Aorta (tissue), 5 donors: ENCODE data around the gene SS18L1. TPM values are rescaled to one million over a fixed set of nuclear protein-coding genes. Genes with fewer than 3 reads are reported as not detected.
"Not testable (repeated sequence)": the region's sequence is repeated elsewhere in the genome, so short reads cannot be mapped to it uniquely, and the experiment has no call there.

ENCODE experiments used
- ATAC-seq: fragments of 200-7000 bp; cut with Tn5 transposase; one replicate; pipeline ENCODE4 v1.9.1; 2022; ENCODE audit warnings: moderate library complexity; ENCODE audit not compliant: low FRiP score
- DNase-seq, 2 donors: peaks; one replicate each; pipeline ENCODE4 v3.0.0-alpha.2; 2020
- H3K27ac ChIP-seq, 2 donors: one replicate each; pipeline ENCODE4 v1.5.1; 2013; ENCODE audit warnings: low read length in 2 of 2, mild to moderate bottlenecking in 2 of 2, moderate library complexity in 2 of 2, control low read depth in 1 of 2, inconsistent platforms in 1 of 2, low read depth in 1 of 2
- H3K27me3 ChIP-seq, 2 donors: one replicate each; pipeline ENCODE4 v1.6.1; 2013; ENCODE audit warnings: control low read depth in 1 of 2, low read length in 1 of 2, mild to moderate bottlenecking in 1 of 2, moderate library complexity in 1 of 2; ENCODE audit not compliant: insufficient read depth in 2 of 2, control insufficient read depth in 1 of 2
- H3K36me3 ChIP-seq, 2 donors: one replicate each; pipeline ENCODE4 v1.6.1; 2013; ENCODE audit warnings: control low read depth in 1 of 2, low read length in 1 of 2, mild to moderate bottlenecking in 1 of 2; ENCODE audit not compliant: insufficient read depth in 2 of 2, control insufficient read depth in 1 of 2
- H3K4me1 ChIP-seq, 2 donors: one replicate each; pipeline ENCODE4 v1.6.1; 2013; ENCODE audit warnings: low read length in 2 of 2, control low read depth in 1 of 2, mild to moderate bottlenecking in 1 of 2, moderate library complexity in 1 of 2; ENCODE audit not compliant: insufficient read depth in 2 of 2, control insufficient read depth in 1 of 2
- H3K4me3 ChIP-seq, 2 donors: one replicate each; pipeline ENCODE4 v1.5.1; 2013; ENCODE audit warnings: low read length in 2 of 2, control low read depth in 1 of 2, mild to moderate bottlenecking in 1 of 2
- H3K9me3 ChIP-seq: one replicate; pipeline ENCODE4 v1.6.1; 2013; ENCODE audit warnings: mild to moderate bottlenecking, low read length; ENCODE audit not compliant: control insufficient read depth
- WGBS, 2 donors: extraction: QIAGEN DNeasy Blood & Tissue Kit; methylation state at CpG; one replicate each; pipeline ENCODE4 v1.1.7; 2013; 5-methylcytosine and 5-hydroxymethylcytosine counted together
- intact Hi-C, 2 donors: fragments of 100-400 bp; cut with DNase I; formaldehyde crosslinking; loops; one replicate each; pipeline versions ENCODE4 v1.14.2 to v1.15.0; 2022
- polyA plus RNA-seq, 2 donors: library from polyadenylated mRNA; stranded (reverse); fragments of 200-250 nt; gene quantifications; one replicate each; pipeline ENCODE4 v1.2.3, GENCODE V29; 2013
- total RNA-seq, 2 donors: library from RNA; stranded (reverse); fragmentation: NEBNext Ultra II Directional; extraction: Animal tissue kit (Norgen Biotek cat#: 25700); gene quantifications; one replicate each; pipeline ENCODE4 v1.2.1, GENCODE V29; 2021
- donor health status: healthy with polysubstance abuse.
- donor health status: Bipolar disorder and iron deficiency.
- donor health status: DM: no; HTN: no; CAD: no.
- donor health status: DM: no; HTN: no; CAD: no.
- donor health status: DM: yes; HTN: yes; CAD: no.

The SS18L1 gene
- total and polyA plus RNA-seq, 4 donors = 4.9 to 19.1 (median 11.1) TPM

DNA sequence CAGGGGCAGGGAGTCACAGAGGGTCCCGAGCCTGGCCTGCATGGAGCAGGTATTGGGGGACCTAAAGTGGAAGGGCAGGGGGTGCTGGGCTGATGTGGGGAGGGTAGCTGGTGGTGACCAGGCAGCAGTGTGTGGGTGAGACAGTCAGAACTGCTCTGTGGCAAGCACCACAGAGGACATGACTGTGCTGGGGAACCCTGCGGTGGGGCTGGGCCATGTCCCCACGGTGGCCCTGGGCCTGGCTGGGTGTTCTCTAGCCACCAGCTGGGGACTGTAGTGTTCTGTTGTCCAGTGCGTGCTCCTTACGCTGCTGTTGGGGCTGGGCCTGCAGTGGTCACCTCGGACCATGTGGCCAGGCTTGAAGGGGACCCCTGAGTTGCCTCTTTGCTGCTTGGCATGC lies 3.6 kb downstream of the SS18L1 start:
- ATAC-seq (no peak), DNase-seq (no peak)
- intact Hi-C loops = no loop called here
- H3K27ac ChIP-seq = no peak overlapping the region
- 96 to 98% methylated on average over 6 of the region's 6 CpGs for WGBS, 2 donors
- no peak overlapping the region for H3K4me3 ChIP-seq
- no peaks in the 10 kb centered on the region for H3K4me1 ChIP-seq
- no peaks in the 10 kb centered on the region for H3K9me3 ChIP-seq
- H3K36me3 ChIP-seq = no peaks in the 10 kb centered on the region
- H3K27me3 ChIP-seq = no peaks in the 10 kb centered on the region

DNA sequence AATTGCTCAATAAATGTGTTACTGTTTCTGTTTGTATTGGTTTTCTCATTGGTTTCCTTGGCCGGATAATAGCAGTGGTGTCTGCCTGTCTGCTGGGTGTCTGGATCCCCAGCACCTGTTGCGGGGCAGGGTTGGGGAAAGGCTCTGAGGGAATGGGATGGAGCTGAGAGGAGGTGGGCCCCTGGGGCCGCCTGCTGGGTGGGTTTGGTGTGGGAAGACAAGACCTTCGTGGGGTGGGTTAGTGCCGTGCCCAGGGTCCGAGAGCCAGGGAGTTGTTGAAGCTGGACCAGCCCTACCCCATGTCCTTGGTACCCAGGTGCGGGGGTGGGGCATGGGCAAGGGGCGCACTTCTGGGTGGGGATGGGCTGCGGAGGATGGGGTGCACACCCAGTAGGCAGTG lies 4.0 kb downstream of the SS18L1 start:
- WGBS, 2 donors = 96 to 99% methylated on average over 9 of the region's 9 CpGs
- Histone ChIP-seq H3K36me3 (no peaks in the 10 kb centered on the region), H3K27ac (no peak overlapping the region), H3K4me3 (no peak overlapping the region), H3K4me1 (no peaks in the 10 kb centered on the region), H3K27me3 (no peaks in the 10 kb centered on the region), H3K9me3 (no peaks in the 10 kb centered on the region)
- ATAC-seq (no peak), DNase-seq (no peak)
- intact Hi-C loops = no loop called here

DNA sequence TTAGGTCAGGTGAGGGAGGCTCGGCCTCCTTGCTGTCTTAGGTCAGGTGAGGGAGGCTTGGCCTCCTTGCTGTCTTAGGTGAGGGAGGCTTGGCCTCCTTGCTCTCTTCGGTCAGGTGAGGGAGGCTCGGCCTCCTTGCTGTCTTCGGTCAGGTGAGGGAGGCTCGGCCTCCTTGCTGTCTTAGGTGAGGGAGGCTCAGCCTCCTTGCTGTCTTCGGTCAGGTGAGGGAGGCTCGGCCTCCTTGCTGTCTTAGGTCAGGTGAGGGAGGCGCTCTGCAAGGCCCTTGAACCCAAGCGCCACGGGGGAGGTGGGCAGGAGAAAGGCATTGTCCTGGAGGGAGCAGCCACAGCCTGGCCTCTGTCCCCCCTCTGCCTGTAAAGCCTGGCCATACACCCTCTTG lies 4.8 kb downstream of the SS18L1 start:
- intact Hi-C loops, H3K4me1 ChIP-seq, H3K27me3 ChIP-seq, ATAC-seq, H3K27ac ChIP-seq, DNase-seq, H3K9me3 ChIP-seq, H3K4me3 ChIP-seq, H3K36me3 ChIP-seq: not testable (repeated sequence)
- WGBS, 2 donors = 95 to 98% methylated on average over 9 to 10 of the region's 10 CpGs

DNA sequence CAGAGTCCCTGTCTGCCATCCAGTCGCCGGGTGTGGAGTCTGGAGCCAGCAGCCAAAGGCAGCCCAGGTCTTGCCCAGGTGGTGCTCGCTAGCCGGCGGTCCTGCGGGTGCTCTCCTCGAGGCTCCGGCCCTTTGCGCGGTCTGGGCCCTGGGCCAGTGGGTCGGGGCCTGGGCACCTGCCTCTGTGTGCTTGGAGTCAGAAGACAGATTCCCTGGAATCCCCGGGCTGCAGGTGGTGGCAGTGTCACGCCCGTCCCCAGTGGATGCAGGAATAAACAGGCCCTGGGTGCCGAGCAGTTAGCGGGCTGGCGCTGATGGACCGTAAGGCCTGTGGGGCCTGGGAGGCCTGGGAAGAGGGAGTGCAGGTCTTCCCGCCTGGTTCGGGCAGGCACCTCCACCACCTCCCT lies 5.3 kb downstream of the SS18L1 start:
- WGBS, 2 donors = 92 to 93% methylated on average over 19 to 20 of the region's 20 CpGs
- H3K9me3 ChIP-seq = no peaks in the 10 kb centered on the region
- no peaks in the 10 kb centered on the region for H3K36me3 ChIP-seq
- intact Hi-C loops = no loop called here
- ATAC-seq (no peak), DNase-seq (no peak)
- no peak overlapping the region for H3K4me3 ChIP-seq
- no peaks in the 10 kb centered on the region for H3K4me1 ChIP-seq
- H3K27ac ChIP-seq = no peak overlapping the region
- H3K27me3 ChIP-seq = no peaks in the 10 kb centered on the region

DNA sequence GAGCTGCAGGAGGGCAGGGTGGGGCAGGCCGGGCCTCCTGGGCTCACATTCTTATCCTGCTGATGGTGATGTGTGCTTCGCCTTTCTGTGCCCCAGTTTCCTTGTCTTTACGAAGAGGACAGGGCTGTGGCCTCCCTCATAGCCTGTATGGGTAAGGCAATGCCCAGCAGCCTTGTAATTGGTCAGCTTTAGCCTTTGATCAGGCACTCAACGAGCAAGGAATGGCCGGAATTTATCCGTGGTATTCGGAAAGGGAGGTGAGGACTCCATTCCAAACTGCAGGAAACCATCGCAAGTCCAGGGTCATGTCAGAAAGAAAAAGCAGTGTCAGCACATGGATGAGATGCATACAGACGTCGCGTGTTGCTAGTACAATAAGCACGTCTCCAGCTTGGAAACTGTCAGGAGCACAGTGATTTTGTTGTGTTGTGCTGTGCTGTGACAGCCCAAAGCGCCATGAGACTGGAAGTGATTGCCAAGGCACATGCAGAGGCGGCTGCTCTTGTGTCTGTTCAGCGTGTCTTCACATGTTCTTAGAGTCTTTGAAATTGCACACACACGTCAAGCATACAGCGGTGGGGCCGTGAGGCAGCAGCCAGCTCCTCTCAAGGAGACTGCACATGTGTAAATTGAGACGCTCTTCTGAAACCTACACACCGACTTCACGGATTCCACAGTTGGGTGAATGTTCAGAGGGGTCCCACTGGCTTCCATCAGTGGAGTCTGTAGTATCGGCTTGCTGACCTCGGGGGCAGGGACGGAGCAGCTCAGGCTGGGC lies 6.2 kb downstream of the SS18L1 start:
- intact Hi-C loops = no loop called here
- ATAC-seq (no peak), DNase-seq (no peak)
- Histone ChIP-seq H3K27ac (no peak overlapping the region), H3K36me3 (no peaks in the 10 kb centered on the region), H3K9me3 (no peaks in the 10 kb centered on the region), H3K27me3 (no peaks in the 10 kb centered on the region), H3K4me3 (no peak overlapping the region), H3K4me1 (no peaks in the 10 kb centered on the region)
- 76 to 79% methylated on average over 24 of the region's 24 CpGs for WGBS, 2 donors

DNA sequence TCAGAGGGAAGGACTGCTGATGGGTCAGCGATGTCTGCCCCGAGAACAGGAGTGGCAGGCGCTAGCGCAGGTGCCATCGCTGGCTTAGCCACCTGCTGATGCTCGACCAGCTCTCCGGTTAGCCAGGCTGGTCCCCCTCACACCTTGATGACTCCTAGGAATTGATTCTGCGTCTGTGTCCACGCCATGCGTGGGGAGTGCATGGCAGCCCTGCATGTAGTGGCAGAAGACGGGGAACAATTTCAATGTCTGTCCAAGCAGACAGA lies 6.7 kb downstream of the SS18L1 start:
- no peak overlapping the region for H3K27ac ChIP-seq
- H3K27me3 ChIP-seq = no peaks in the 10 kb centered on the region
- no peaks in the 10 kb centered on the region for H3K36me3 ChIP-seq
- WGBS, 2 donors = 93 to 96% methylated on average over 11 of the region's 11 CpGs
- ATAC-seq = no peak
- intact Hi-C loops = no loop called here
- DNase-seq = no peak
- no peaks in the 10 kb centered on the region for H3K9me3 ChIP-seq
- no peak overlapping the region for H3K4me3 ChIP-seq
- H3K4me1 ChIP-seq = no peaks in the 10 kb centered on the region

DNA sequence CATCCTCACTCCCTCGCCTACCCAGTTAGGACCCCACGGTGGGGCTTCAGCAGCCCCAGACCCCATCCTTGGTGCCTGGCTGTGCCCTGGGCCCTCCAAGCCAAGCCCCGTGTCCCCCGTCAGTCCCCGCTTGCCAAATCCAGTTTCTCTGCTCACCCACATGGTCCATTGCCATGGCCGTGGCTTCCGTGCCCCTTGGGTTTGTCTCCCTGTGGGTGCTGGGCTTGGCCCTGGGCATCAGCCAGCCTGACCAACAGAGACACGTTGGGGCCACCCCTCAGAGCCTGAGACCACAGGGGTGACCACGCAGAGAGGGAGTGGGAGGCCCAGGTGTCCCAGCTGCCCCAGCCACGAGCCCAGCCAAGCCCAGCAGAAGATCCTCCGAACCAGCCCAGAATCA lies 7.7 kb downstream of the SS18L1 start:
- Histone ChIP-seq H3K4me3 (no peak overlapping the region), H3K9me3 (no peaks in the 10 kb centered on the region), H3K4me1 (no peaks in the 10 kb centered on the region), H3K36me3 (no peaks in the 10 kb centered on the region), H3K27me3 (no peaks in the 10 kb centered on the region), H3K27ac (no peak overlapping the region)
- intact Hi-C loops = no loop called here
- no peak for DNase-seq
- WGBS, 2 donors = 90 to 91% methylated on average over 11 of the region's 11 CpGs
- no peak for ATAC-seq

DNA sequence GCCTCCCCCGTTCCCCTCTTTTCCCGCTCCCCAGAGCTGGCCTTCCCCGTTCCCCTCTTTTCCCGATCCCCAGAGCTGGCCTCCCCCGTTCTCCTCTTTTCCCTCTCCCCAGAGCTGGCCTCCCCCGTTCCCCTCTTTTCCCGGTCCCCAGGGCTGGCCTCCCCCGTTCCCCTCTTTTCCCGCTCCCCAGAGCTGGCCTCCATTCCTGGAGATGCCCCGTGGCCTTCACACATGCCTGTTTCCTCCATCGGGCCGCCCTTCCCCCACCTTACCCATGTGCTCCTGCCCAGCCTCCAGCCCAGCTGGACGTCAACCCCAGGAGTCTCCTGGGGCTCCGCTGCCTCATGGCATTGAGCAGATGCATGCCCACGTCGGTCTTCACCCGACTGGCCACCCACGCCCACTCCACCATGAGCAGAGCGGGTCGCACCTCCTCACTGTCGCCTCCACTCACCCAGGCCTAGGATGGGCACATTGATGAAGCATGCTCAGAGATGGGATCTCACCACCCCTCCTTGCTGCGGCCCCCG lies 8.3 kb downstream of the SS18L1 start:
- no peaks in the 10 kb centered on the region for H3K36me3 ChIP-seq
- H3K9me3 ChIP-seq = no peaks in the 10 kb centered on the region
- H3K4me1 ChIP-seq = no peaks in the 10 kb centered on the region
- ATAC-seq = no peak
- H3K27me3 ChIP-seq = no peaks in the 10 kb centered on the region
- intact Hi-C loops = no loop called here
- H3K4me3 ChIP-seq = no peak overlapping the region
- 80 to 82% methylated on average over 20 to 23 of the region's 23 CpGs for WGBS, 2 donors
- no peak for DNase-seq
- no peak overlapping the region for H3K27ac ChIP-seq

DNA sequence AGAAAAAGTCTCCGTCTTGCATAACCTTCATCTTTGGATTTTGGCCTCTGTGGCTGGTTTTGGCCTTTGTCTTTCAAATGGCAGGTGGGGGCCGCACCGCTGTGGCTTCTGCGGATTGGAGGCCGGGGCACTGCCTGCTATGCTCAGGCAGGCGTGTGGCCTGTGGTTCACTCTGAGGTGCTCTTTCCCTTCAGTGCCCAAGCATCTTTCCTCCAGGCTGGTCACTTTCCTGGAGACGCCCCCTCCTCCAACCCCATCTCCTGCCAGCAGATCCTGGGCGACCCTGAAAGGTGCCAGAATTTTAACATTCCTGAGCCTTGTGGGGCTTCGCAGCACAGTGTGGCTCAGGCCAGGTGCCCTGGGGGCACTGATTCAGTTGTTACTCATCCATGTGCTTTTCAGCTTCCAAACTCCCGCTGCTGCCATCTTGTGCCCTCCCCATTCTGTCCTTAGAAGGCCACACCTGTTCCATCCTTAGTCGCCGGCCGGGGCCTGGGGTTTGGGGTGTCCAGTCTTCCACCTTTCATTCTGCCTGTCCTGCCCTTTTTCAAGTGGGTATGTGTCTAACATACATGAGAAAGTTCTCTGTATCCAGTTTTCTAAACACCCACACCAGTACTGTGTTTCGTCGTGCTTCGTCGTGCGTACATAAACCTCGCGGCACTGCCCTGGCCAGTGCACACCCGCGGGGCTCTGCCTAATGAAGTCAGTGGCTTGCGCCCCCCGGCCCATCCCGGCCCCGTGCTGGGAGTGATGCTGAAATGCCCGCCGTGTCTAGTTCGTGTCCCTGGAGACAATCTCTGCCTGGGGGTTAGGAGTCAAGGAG lies 12.1 kb downstream of the SS18L1 start:
- 92% methylated on average over 29 of the region's 29 CpGs for WGBS, 2 donors
- ATAC-seq = no peak
- intact Hi-C loops = loop anchor here in 1 of 2 donors (5.0 kb wide), 1 partner anchor 143 kb away; no protein-coding TSS in a partner anchor

More for the DNA sequence above, 12.1 kb downstream of the SS18L1 start:
- Histone ChIP-seq H3K9me3 (no peaks in the 10 kb centered on the region), H3K4me1 (no peaks in the 10 kb centered on the region), H3K4me3 (no peak overlapping the region), H3K27me3 (no peaks in the 10 kb centered on the region), H3K27ac (no peak overlapping the region), H3K36me3 (no peaks in the 10 kb centered on the region)
- no peak for DNase-seq
